Dermis blood vessel endothelial cell (primary cell): Measurements from ENCODE around the gene MFSD6. TPM values are rescaled to one million over a fixed set of nuclear protein-coding genes. Genes with fewer than 3 reads are reported as not detected.
"Not testable (repeated sequence)": the region's sequence is repeated elsewhere in the genome, so short reads cannot be mapped to it uniquely, and the experiment has no call there.

Experiments used
- DNase-seq: peaks from one replicate; pipeline ENCODE4 v3.0.0; 2010
- total RNA-seq: library from RNA; depleted of rRNA; stranded (reverse); fragments of >200 nt; gene quantifications from 2 replicates; pipeline ENCODE4 v1.2.3, GENCODE V29; 2014

Gene MFSD6
- total RNA-seq = 9.9 and 10.2 TPM in 2 replicates

- peak; percentile 9 for DNase-seq
Measured at GRCh38 chr2:190407662-190408537, at the start of gene MFSD6. TSS of gene MFSD6 (plus strand) at chr2:190408355. CDS start at chr2:190436030, 27,675 bp downstream.

GRCh38 chr2:190358655-190359448 lies 49.3 kb upstream of the MFSD6 start:
- not testable (repeated sequence) for DNase-seq

- DNase-seq = no peak
Measured at GRCh38 chr2:190360561-190360960, 47.6 kb upstream of the MFSD6 start.

GRCh38 chr2:190360965-190361364 lies 47.2 kb upstream of the MFSD6 start:
- DNase-seq = no peak

GRCh38 chr2:190361572-190361971 lies 46.6 kb upstream of the MFSD6 start:
- DNase-seq = no peak

GRCh38 chr2:190362894-190363293 lies 45.3 kb upstream of the MFSD6 start:
- no peak for DNase-seq

GRCh38 chr2:190365499-190366204 lies 42.5 kb upstream of the MFSD6 start:
- DNase-seq = no peak

GRCh38 chr2:190366248-190366753 lies 41.9 kb upstream of the MFSD6 start:
- no peak for DNase-seq

- no peak for DNase-seq
Measured at GRCh38 chr2:190367091-190367490, 41.1 kb upstream of the MFSD6 start.

GRCh38 chr2:190369635-190370034 lies 38.5 kb upstream of the MFSD6 start:
- no peak for DNase-seq

GRCh38 chr2:190376083-190376482 lies 32.1 kb upstream of the MFSD6 start:
- no peak for DNase-seq

- DNase-seq = no peak
Measured at GRCh38 chr2:190376591-190377245, 31.4 kb upstream of the MFSD6 start.

GRCh38 chr2:190378880-190379237 lies 29.3 kb upstream of the MFSD6 start:
- DNase-seq = no peak

GRCh38 chr2:190379249-190379964 lies 28.7 kb upstream of the MFSD6 start:
- DNase-seq = no peak

GRCh38 chr2:190380962-190381412 lies 27.2 kb upstream of the MFSD6 start:
- DNase-seq = peak; percentile 22

GRCh38 chr2:190382851-190383250 lies 25.3 kb upstream of the MFSD6 start:
- peak; percentile 80 for DNase-seq

GRCh38 chr2:190387422-190387821 lies 20.7 kb upstream of the MFSD6 start:
- no peak for DNase-seq

GRCh38 chr2:190396271-190396670 lies 11.9 kb upstream of the MFSD6 start:
- no peak for DNase-seq

GRCh38 chr2:190402986-190403603 lies 5.1 kb upstream of the MFSD6 start:
- DNase-seq = no peak

- DNase-seq = no peak
Measured at GRCh38 chr2:190404487-190404886, 3.7 kb upstream of the MFSD6 start.

GRCh38 chr2:190405070-190405469 lies 3.1 kb upstream of the MFSD6 start:
- DNase-seq = no peak
